Activated CD8-positive, alpha-beta memory T cell treated with anti-CD3 and anti-CD28 coated beads for 48 hours (primary cell): ENCODE measurements around the gene CRYBA4.

ENCODE experiments used
- DNase-seq, 3 experiments: peaks; one replicate each; pipeline ENCODE4 v3.0.0-alpha.2; 2020; ENCODE audit warnings: low read depth in 2 of 3, low spot score in 2 of 3

The CRYBA4 gene

GRCh38 chr22:26621663-26622062 lies at the start of gene CRYBA4:
TSS of gene CRYBA4 (plus strand) at chr22:26621963. CDS start at chr22:26622597, 634 bp downstream.
- no peak for DNase-seq

- no peak for DNase-seq
These were observed 48.6 kb upstream of the CRYBA4 start for GRCh38 chr22:26573026-26573662.

GRCh38 chr22:26574001-26574723 lies 47.6 kb upstream of the CRYBA4 start:
- no peak for DNase-seq

- no peak for DNase-seq
These were observed 45.6 kb upstream of the CRYBA4 start for GRCh38 chr22:26576026-26576680.

- no peak for DNase-seq
These were observed 44.7 kb upstream of the CRYBA4 start for GRCh38 chr22:26577081-26577480.

GRCh38 chr22:26579331-26579886 lies 42.4 kb upstream of the CRYBA4 start:
- DNase-seq, result no peak

GRCh38 chr22:26580240-26580962 lies 41.4 kb upstream of the CRYBA4 start:
- DNase-seq, result no peak

GRCh38 chr22:26581026-26581425 lies 40.7 kb upstream of the CRYBA4 start:
- DNase-seq, result no peak

GRCh38 chr22:26581633-26582168 lies 40.1 kb upstream of the CRYBA4 start:
- DNase-seq, result no peak

GRCh38 chr22:26584010-26584409 lies 37.8 kb upstream of the CRYBA4 start:
- DNase-seq, result no peak

GRCh38 chr22:26585104-26585790 lies 36.5 kb upstream of the CRYBA4 start:
- no peak for DNase-seq

GRCh38 chr22:26586556-26587325 lies 35.0 kb upstream of the CRYBA4 start:
- no peak for DNase-seq

- DNase-seq, result no peak
These were observed 33.7 kb upstream of the CRYBA4 start for GRCh38 chr22:26587991-26588613.

GRCh38 chr22:26588729-26589366 lies 32.9 kb upstream of the CRYBA4 start:
- no peak for DNase-seq

- DNase-seq, result no peak
These were observed 32.4 kb upstream of the CRYBA4 start for GRCh38 chr22:26589367-26589844.

- peak; percentile 66 to 68 (median 66) for DNase-seq
These were observed 31.7 kb upstream of the CRYBA4 start, which contains the start of gene TPST2 for GRCh38 chr22:26589845-26590736. TSS of gene TPST2 (minus strand) at chr22:26590132. CDS start at chr22:26541630, 48,502 bp downstream.

- no peak for DNase-seq
These were observed 29.3 kb upstream of the CRYBA4 start for GRCh38 chr22:26592421-26592891.
